Measurements from ENCODE around the gene ERGIC1.

DNA sequence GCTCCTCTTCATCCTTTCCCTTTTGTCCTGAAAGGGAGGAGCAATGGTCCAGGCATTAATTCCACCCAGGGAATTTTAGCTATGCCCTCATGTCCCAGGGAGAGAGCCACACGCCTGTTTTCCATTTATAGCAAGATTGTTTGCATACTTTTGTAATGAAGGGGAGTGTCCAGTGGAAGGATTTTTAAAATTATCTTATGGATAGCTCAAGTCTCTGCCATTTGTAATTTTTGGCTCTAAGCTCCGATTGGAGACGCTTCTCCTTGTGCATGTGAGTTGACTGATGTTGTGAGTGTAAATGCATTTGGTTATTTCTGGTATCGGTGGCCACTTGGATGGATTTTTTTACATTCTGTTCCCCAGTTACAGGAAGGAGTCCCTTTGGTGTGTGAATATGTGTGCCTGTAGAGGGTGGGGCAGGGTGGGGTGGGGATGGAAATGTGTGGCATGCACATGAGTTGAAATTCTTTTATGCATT is 118.0 kb downstream of the ERGIC1 start:
- TF ChIP-seq FOXJ3 (CRISPR knock-in tag; IDR thresholded peaks at IDR 0.05; ENCODE audit: borderline replicate concordance) (no peak), RELA (CRISPR knock-in tag; IDR thresholded peaks at IDR 0.05; ENCODE audit: borderline replicate concordance) (no peak)
- TF ChIP-seq, protein P1, sequence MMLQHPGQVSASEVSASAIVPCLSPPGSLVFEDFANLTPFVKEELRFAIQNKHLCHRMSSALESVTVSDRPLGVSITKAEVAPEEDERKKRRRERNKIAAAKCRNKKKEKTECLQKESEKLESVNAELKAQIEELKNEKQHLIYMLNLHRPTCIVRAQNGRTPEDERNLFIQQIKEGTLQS (CRISPR knock-in tag; conservative IDR thresholded peaks at IDR 0.05): no peak
- TF ChIP-seq, protein P2, sequence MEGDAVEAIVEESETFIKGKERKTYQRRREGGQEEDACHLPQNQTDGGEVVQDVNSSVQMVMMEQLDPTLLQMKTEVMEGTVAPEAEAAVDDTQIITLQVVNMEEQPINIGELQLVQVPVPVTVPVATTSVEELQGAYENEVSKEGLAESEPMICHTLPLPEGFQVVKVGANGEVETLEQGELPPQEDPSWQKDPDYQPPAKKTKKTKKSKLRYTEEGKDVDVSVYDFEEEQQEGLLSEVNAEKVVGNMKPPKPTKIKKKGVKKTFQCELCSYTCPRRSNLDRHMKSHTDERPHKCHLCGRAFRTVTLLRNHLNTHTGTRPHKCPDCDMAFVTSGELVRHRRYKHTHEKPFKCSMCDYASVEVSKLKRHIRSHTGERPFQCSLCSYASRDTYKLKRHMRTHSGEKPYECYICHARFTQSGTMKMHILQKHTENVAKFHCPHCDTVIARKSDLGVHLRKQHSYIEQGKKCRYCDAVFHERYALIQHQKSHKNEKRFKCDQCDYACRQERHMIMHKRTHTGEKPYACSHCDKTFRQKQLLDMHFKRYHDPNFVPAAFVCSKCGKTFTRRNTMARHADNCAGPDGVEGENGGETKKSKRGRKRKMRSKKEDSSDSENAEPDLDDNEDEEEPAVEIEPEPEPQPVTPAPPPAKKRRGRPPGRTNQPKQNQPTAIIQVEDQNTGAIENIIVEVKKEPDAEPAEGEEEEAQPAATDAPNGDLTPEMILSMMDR (IDR thresholded peaks at IDR 0.05): no peak
